ENCODE measurements around the gene OLFML1. TPM values are rescaled to one million over a fixed set of nuclear protein-coding genes. Genes with fewer than 3 reads are reported as not detected.

OLFML1 gene
- total RNA-seq, 1 experiment from 2014 or later, result not detected

GRCh38 chr11:7486781-7487140 lies 1.5 kb downstream of the OLFML1 start:
- Histone ChIP-seq H3K23ac (ENCODE audit: insufficient read length, low read depth, low read length) (no peak overlapping the region), H3K56ac (ENCODE audit: insufficient read length, low read depth, low read length) (no peak overlapping the region), H4K8ac (replicated peaks; ENCODE audit: insufficient read length, low read depth, low read length) (no peak overlapping the region), H3K14ac (ENCODE audit: insufficient read depth, low read length) (no peak overlapping the region), H2BK20ac (ENCODE audit: low read depth, low read length, poor library complexity, severe bottlenecking) (no peak overlapping the region), H3T11ph (ENCODE audit: low read length) (no peak overlapping the region), H3K27ac (ENCODE audit: insufficient read length, low read depth, low read length) (no peak overlapping the region), H2BK12ac (ENCODE audit: insufficient read length, low read depth, low read length) (no peak overlapping the region), H3K27me3 (ENCODE audit: insufficient read depth, low read length) (no peaks in the 10 kb centered on the region), H3K4me1 (ENCODE audit: insufficient read depth, low read length) (peaks cover 3% of the 10 kb centered on the region; the same call in 1 of the 2 replicates), H3K79me1 (ENCODE audit: insufficient read depth, low read depth, low read length, poor library complexity, severe bottlenecking) (no peaks in the 10 kb centered on the region), H3K9ac (ENCODE audit: extremely low read depth, insufficient read length, low read length) (no peak overlapping the region), H3K79me2 (ENCODE audit: insufficient read depth, low read length) (no peaks in the 10 kb centered on the region), H2AK5ac (ENCODE audit: insufficient read length, low read length) (no peak overlapping the region), H3K4ac (ENCODE audit: low read depth, low read length) (no peak overlapping the region), H2AFZ (ENCODE audit: low read length) (no peak overlapping the region), H2BK15ac (ENCODE audit: low read depth, low read length) (no peak overlapping the region), H4K20me1 (ENCODE audit: control insufficient read depth, insufficient read depth, insufficient read length) (no peaks in the 10 kb centered on the region), H4K5ac (ENCODE audit: insufficient read length, low read depth, low read length) (no peak overlapping the region), H2BK5ac (ENCODE audit: insufficient read length, low read length) (no peak overlapping the region), H3K4me2 (ENCODE audit: insufficient read depth, insufficient read length, low read length) (no peak overlapping the region), H3K9me3 (ENCODE audit: control insufficient read depth, low read depth, low read length) (no peaks in the 10 kb centered on the region), H4K91ac (ENCODE audit: insufficient read length, low read depth, low read length) (no peak overlapping the region), H2BK120ac (ENCODE audit: low read depth, low read length, poor library complexity, severe bottlenecking) (no peak overlapping the region), H3K18ac (ENCODE audit: insufficient read length, low read depth, low read length) (no peak overlapping the region), H3K23me2 (ENCODE audit: insufficient read length, low read depth, low read length, poor library complexity, severe bottlenecking) (no peaks in the 10 kb centered on the region)
- Mint-ChIP-seq H3K9me3 (no peaks in the 10 kb centered on the region), H3K27ac (no peak overlapping the region), H3K36me3 (ENCODE audit: insufficient read depth in 1 of 3, low read depth in 3 of 3) (no peaks in the 10 kb centered on the region), H3K4me3 (no peak overlapping the region), H3K4me1 (peaks cover 23 to 29% of the 10 kb centered on the region in 2 experiments), H3K27me3 (ENCODE audit: low read depth) (no peaks in the 10 kb centered on the region)
- no peak for TF ChIP-seq CTCF (conservative IDR thresholded peaks at IDR 0.05)
- no peak for DNase-seq
- WGBS (ENCODE audit: extremely low coverage, insufficient read length, low lambda C conversion rate), result no CpG with 5 or more reads among the region's 6 CpGs
